Measurements from ENCODE around the gene TMPRSS11D.

The TMPRSS11D gene

DNA sequence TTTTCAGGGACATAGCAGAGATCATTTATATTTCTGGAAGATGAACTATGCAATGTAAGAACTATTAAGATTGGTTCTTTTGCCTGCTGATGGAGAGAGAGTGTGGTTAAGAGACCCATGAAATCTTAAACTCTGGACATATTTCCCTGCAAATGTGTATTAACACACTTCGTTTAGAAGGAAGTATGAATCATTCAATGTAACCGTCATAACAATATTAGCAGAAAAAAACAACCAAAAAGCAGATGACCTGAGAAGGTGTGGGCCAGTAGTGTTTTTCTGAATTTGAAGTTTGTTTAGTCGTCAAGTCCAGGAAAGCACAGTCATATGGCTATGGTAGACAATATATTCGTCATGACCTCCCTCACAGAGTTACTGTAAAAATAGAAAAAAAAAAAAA, 2.5 kb upstream of the TMPRSS11D start:
- DNase-seq (ENCODE audit: low read depth): peak; percentile 74

DNA sequence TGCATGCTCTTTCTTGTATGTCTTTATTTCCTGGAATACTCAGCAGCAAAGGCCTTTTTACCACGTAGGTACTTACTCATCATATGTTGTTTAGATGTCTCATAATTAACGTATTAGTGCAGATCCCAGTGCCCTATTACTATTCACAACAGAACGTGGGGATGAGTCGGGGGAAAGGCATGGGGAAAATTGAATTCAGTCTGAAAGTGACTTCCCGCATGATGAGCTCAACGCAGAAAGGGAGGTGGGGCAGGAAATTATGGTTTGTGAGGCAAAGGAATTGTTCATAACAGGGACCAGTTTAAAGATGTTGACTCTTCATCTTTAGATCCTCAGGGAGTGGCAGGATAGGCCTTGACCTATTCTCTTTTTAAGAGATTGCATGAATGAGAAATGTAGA, 2.0 kb upstream of the TMPRSS11D start:
- peak; percentile 97 for DNase-seq (ENCODE audit: low read depth)

DNA sequence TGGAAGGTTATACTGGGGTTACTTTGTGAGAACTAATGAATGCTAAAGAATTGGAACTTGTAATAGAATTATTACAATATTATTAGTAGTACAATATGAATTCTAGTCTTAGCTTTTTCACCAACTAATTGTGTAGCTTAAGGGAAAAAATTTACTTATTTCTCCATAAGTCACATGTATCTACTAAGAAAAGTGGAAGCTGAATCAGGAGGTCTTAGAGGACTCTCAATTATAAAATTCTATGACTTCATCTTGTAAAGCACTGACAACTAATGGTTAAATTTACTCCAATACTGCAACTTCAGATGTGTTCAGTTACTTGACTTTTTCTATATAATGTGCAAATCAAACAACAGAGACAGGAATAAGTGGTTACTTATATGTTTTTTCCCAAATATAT, 899 bp upstream of the TMPRSS11D start:
- peak; percentile 8 for DNase-seq (ENCODE audit: low read depth)

DNA sequence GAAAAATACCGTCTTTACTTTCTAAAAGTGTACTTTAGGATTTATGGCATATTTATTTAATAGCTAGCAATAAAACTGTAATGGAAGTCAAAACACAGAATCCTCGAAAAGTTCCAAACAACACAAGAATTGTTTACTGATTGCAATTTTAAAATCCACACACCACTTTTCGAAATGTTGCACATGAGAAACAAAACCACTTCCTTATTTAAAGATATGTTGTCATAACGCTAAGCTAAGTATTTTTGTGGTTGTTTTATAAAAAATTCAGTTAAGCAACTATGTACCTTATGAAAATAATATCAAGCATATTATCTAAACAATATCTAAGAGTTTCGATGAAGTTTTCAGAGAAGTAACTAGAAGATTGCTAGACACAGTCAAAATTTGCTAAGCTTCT, 344 bp downstream of the TMPRSS11D start:
- DNase-seq (ENCODE audit: low read depth): no peak

DNA sequence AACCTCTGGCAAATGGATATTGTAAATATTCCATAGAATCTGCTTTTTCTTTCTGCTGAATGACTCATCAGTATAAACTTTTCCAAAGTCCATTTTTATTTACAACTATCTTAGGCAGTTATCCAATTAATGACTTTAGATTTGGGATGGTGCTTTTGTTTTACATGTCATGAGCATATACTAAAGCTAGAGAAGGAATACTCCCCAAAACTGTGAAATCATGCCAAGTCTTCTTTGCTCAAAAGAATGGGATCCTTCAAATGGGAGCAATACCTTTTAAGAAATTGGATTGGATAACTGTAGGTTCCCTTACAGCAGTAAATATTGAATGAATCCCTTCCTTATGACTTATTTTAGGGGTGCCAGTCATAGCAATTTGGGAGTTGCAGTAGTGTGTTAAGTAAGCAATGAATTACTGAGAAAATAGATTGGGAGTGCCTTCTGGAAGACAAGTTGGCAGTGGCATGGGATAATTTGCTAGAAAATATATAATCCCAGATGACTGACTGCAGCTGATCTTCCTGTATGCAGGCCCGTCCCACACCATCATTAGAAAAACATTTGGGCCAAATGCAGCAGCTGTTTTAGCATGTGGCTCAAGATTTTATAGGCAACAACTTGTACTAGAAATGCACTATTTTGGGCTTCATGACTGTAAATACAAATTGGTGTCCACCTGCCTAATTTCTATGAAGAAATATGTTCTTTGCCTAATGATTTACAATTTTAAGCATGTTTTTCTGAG, 2.8 kb downstream of the TMPRSS11D start:
- peak; percentile 8 for DNase-seq (ENCODE audit: low read depth)

DNA sequence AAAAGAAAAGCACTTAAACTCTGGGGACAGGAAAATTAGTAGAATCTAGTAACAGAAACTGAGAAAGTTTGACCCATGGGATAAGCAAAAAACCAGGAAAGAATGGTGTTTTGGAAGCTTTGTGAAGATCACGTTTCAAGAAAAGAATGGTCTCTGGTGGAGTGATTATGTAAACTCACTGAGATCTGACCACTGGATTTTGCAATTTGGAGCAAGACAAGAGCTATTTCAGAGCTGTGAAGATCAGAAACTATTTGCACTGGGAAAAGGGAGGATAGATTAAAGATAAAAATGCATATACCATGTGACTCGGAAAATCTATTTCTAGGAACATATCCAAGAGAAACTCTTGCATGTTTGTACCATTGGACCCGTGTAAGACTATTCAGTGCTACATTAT, 4.3 kb downstream of the TMPRSS11D start:
- DNase-seq (ENCODE audit: low read depth): no peak

DNA sequence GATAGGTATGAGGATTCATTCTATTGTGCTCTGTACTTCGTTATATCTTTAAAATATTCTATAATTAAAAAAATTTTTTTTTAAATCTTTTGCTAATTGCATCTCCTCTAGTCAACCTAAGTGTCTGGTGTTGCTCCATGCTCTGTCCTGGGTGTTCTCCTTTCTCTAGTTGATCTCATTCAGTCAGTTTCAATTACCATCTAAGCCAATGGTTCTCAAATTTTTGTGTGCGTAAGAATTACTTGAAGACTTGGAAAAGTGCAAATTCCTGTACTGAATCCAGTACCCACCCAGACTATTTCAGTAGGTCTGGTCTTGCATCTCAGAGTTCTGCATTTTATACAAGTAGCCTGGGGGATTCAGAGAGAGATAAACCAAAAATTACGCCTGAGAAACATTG, 6.7 kb downstream of the TMPRSS11D start:
- no peak for DNase-seq (ENCODE audit: low read depth)

DNA sequence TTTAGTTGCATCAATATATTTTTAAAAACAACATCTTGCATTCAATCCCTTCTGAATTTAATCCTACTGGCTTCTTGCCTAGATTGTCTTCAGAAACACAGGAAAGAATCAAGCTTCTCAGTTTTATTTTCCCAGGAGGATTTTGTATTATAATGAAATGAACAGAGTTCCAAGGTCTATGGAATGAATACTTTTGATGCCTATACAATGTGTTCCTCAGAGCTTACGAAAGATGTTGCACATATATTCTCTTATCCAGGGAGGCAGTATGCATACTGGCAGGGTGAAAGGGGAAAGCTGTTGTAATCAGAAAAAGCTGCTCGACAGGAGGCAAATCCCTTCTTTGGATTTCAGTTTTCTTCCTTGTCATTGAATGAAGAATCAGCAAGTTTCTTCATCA, 8.8 kb downstream of the TMPRSS11D start:
- no peak for DNase-seq (ENCODE audit: low read depth)

DNA sequence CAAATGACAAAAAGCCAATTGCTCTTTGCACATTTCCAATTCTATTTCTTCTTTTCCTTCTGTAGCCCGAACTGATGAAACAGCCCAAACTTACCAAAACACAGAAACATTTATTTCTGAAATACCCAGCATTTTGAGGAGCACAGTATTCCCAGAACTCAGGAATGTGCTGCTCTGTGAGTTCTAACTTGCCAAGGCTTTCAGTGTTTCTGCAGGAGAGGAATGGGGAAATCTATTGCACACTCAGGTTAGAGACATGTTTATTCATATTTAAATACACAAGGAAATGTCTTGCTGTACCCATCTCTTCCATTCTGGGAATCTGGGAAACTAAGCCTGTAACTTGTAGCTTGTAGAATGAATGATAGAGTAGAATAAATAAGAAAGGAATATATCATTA, 10.7 kb downstream of the TMPRSS11D start:
- no peak for DNase-seq (ENCODE audit: low read depth)

DNA sequence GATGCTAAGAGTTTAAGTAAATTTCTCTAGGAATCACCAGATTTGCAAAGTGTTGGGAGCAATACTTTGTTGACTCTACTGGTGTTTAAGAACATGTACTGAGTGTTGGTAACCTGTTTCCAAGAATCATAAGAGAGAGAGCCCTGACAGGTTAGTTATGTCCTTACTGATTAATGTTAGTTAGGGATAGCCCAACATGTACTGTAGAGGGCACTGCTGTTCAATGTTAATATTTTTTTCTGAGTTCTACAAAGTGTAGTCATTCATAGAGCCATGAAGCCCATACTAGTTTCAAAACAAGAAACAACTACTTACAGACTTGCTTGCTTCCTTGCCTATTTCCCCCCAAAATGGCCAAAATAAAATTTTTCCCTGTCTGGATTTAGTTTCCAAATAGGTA, 11.9 kb downstream of the TMPRSS11D start:
- peak; percentile 72 for DNase-seq (ENCODE audit: low read depth)

DNA sequence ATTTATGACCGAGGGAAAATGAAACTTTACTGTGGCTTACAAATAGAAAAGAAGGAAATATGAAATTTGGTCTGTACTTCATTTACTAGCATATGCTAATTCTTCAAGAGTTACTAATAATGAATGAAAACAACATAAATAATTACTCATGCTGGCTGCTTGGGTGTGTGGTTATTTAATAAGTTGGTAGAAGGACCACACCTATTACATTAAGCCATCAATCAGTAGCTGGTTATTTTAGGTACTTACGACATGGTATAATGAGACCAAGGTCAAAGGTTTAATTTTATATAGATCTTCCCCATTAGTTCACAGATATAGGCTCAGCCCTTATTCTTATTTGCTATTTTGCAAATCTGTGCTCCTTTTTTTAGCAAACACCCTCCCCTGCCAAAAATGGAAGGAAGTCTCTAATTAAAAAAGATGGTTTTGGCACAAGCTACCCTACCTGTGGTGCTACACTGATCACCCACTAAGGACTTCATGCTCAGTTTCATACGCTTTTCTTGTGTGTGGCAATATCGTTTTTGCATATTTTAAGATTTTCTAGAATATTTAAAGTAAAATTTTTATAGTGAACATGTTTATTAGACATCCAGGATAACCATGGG, 14.1 kb downstream of the TMPRSS11D start:
- no peak for DNase-seq (ENCODE audit: low read depth)

DNA sequence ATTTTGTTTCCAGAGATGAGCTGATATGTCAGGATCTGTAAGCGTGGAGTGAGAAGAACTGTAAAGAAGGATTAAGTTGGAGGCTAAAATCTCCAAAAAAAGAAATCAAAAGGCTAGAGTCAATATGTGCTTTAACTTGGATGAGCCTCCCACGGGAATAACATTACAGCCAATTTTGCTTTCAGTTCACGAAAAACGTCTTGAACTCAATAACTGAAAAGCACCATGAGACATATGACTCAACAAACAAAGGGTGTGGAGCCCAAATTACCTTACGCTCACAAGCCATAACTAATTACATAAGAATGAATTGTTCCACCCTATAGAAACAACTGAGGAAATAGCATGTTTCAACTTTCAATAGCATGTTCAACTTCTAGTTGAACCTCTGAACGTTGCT, 22.3 kb downstream of the TMPRSS11D start:
- no peak for DNase-seq (ENCODE audit: low read depth)

DNA sequence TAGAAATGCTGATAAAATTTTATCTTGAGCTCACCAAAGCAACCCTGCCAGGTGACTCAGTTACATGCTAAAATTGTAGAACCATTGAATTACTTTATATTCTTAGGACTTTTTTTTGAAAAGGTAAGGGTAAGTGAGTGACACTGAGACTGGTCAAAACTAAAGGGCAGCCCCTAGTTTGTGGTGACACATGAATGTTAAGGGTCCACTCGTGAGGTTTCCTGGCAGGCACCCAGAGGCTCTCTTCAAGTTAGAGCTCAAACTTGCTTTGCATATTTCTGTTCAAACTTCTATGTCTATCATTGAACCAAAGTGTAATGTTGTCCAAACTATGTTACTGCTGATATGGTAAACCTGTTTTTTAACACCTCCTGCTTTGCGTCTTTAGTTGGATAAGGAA, 30.5 kb downstream of the TMPRSS11D start:
- DNase-seq (ENCODE audit: low read depth): no peak

DNA sequence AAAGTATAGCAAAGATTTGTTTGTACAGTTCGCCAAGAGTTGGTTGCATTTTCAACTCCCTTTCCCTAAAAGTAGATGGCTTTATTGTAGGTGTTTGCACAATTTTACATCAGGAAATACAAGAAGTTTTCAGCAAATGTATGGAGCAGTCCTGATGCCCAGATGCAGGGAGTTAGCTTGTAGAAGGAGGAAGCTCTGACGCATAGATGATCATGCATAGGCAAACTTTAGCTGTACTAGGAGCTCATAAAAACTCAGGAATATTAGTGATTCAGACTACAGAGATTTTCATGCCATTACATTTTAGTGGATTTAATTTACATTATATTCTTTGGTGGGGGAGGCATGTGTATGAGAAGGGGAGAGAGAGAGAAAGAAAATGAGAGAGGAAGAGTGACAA, 62.9 kb downstream of the TMPRSS11D start:
- DNase-seq (ENCODE audit: low read depth): peak; percentile 28

DNA sequence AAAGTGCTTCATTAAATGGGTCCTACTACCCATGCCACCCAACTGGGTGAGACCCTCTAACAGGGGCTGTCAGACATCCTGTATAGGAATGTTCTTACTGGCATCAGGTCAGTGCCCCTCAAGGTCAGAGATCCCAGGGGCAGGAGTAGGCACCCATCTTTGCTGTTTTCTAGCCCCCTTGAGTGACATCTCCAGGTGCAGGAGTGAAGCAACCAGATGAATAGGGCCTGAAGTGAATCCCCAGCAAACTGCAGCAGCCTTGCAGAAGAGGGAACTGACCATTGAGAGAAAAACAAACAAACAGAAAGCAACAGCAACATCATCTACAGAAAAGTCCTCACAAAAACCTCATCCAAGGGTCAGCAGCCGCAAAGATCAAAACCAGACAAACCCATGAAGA, 73.8 kb downstream of the TMPRSS11D start:
- DNase-seq (ENCODE audit: low read depth): no peak

DNA sequence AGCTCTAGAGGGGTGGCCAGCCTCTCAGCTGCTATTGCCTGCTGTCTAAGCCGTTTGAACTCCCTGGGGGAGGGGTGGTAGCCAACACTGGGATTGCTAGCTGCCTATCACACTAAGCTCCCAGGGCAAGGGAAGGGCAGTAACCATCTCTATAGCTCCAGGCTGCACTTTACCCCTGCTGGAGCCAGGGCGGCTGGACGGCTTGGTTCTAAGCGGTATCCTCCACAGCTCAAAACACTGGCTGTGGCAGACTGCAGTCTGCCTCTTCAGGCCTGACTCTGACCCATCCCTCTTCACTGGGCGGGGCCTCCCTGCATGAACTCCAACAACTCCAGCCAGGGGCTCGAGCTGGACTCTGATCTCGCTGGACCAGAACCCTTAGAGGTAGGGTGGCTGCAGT, 74.3 kb downstream of the TMPRSS11D start:
- no peak for DNase-seq (ENCODE audit: low read depth)

DNA sequence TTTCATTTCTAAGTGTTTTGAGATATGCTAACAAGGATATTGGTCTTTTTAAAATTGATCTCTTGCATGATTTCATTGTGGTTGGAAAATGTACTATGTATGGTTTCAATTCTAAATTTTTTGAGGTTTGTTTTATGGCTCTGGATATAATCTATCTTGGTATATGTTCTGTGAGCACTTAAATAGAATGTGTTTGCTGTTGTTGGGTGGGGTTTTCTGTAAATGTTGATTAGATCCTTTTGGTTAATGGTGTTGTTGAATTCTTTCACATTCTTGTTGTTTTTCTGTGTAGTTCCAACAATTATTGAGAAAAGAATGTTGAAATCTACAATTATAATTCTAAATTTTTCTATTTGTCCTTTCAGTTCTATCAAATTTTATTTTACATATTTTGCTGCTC, 87.0 kb downstream of the TMPRSS11D start:
- no peak for DNase-seq (ENCODE audit: low read depth)

DNA sequence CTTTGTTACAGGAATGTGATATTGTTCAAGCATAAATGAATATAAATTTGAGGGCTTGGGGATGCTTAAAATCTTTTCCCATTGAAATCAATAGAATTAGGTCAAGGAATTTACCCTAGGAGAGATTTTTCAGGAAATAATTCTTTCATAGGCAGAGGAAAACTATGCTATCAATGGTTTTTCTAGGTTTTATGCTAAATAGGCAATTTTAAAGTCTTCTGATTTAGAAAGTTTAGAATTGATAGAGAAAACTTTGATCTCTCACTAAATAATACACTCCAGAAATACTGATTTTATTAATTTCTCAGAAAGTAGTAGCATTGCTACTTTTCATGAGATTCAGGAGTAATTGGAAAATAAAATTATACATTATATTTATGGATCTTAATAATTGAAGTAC, 93.1 kb downstream of the TMPRSS11D start:
- DNase-seq (ENCODE audit: low read depth): no peak

DNA sequence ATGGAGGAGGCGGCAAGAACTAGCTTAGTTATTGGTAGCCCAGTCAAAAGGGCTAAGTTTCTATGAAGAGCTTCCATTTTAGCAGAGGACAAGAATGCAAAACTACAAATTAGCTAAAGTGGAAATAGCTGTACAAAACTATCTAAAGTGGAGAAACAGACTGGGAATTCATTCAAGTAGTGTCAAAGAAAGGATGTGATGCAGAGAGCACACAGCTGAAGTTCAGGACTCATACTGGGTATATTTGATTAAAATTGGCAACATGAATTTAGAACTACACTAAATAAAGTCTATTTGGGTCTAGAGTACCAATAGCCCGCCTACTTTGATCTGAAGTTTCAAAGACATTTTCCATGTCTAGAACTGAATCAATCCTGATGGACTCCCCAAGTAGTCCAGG, 96.5 kb downstream of the TMPRSS11D start:
- no peak for DNase-seq (ENCODE audit: low read depth)

DNA sequence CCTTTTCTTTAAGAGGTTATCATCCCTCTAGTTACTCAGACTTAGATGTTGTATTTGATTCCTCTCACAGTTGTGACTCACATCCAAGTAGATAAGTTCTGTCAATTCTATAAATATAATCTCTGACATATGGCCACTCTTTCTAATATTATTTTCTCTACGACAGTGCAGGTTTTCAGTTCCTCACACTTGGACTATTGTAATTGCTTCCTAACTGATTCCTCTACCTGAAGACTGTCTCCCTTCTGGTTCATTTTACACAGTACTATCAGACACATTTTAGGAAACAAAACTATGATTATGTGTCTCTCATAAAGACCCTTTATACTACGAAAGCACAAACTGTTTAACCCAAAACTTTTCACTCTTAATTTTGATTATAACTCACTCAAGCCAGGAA, 98.3 kb downstream of the TMPRSS11D start:
- DNase-seq (ENCODE audit: low read depth): no peak

DNA sequence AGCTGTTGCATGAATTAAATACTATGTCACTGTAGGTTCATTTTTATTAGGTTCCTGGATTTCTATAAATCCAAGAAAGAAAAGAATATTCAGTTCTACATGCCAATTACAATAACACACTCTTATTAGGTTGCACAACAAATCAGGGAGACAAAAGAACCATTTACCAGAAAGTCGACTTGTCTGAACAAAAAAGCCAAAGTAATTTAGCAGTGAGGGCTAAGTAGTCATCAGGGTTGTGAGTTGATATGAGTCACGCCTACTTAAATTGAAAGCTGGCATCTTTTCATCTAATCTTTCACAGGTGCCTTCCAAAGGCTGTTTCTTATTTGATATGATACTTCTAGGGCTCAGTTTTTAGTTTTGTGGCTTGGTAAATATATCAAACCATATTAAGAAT, 104.2 kb downstream of the TMPRSS11D start:
- peak; percentile 24 for DNase-seq (ENCODE audit: low read depth)

DNA sequence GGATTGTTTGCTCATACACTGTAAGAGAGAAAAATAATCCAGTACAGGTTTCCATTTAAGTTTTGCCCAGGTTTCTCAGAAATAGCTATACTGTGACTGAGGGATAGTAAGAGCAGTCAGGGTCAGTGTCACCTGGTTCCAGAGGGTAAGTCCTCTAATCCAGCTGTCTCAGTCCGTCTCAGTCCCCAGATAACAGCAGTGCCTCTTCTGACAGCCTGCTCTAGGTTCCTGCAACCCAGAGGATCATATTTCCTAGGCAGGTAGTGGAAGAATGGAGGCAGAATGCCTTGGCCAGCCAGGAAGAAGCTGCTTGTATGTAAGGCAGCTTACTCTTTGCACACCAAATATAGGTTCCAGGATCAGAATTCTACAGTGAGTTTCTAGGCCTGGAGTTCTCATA, 107.1 kb downstream of the TMPRSS11D start:
- no peak for DNase-seq (ENCODE audit: low read depth)

Data from ELR (cell line).